ENCODE results near the gene TMEM259. TPM values are rescaled to one million over a fixed set of nuclear protein-coding genes. Genes with fewer than 3 reads are reported as not detected.
A peak's percentile ranks its signal among the peaks of the same experiment; 100 is the strongest.

TMEM259 gene
- total RNA-seq = 106 TPM
- long read RNA-seq, transcript TMEM259-202 (11 exons, 2,748 nt) = major isoform, 75 of 181 reads
- long read RNA-seq, transcript TMEM259-208 (1 exons, 1,637 nt) = minor isoform, 20 of 181 reads
- long read RNA-seq, partial matches to known transcripts = 13 of 181 reads
- long read RNA-seq, other reads (novel, unspliced or antisense) = 72 of 181 reads

- peak; percentile 94 for ATAC-seq
- intact Hi-C loops (cut with DNase I) = loop anchor here (1.0 to 10.0 kb wide), 2 partner anchors 82 to 364 kb away; partner anchors contain the start of genes GPX4 and NDUFS7
- peak; percentile 99 for DNase-seq (ENCODE audit: missing footprints)
Observed at GRCh38 chr19:1020868-1021425, at the start of gene TMEM259. TMEM259 (minus strand) TSS chr19:1021123; CDS start chr19:1020996, 127 bp downstream.

DNA sequence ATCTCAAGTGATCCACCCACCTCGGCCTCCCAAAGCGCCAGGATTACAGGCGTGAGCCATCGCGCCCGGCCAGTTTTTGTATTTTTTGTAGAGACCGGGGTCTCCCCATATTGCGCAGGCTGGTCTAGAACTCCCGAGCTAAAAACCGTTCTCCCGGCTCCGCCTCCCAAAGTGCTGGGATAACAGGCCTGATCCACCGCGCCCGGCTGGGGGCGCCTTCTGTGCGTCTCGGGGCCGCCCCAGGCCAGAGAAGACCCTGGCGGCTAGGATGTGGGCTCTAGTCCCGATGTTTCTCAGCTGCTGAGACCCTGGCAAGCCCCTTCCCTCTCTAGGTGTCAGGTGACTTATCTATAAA lies 49.6 kb upstream of the TMEM259 start:
- DNase-seq (ENCODE audit: missing footprints) (no peak), ATAC-seq (no peak)
- intact Hi-C loops (cut with DNase I) = no loop called here

GRCh38 chr19:1069009-1069779 lies 48.3 kb upstream of the TMEM259 start:
- DNase-seq (ENCODE audit: missing footprints) = peak; percentile 96
- intact Hi-C loops (cut with DNase I) = no loop called here
- ATAC-seq = peak; percentile 42

- DNase-seq (ENCODE audit: missing footprints) (peak; percentile 88), ATAC-seq (peak; percentile 37)
- intact Hi-C loops (cut with DNase I) = no loop called here
Observed at GRCh38 chr19:1068009-1069001, 47.4 kb upstream of the TMEM259 start.

- peak; percentile 3 for ATAC-seq
- no peak for DNase-seq (ENCODE audit: missing footprints)
- intact Hi-C loops (cut with DNase I) = no loop called here
Observed at GRCh38 chr19:1067341-1067957, 46.5 kb upstream of the TMEM259 start.

DNA sequence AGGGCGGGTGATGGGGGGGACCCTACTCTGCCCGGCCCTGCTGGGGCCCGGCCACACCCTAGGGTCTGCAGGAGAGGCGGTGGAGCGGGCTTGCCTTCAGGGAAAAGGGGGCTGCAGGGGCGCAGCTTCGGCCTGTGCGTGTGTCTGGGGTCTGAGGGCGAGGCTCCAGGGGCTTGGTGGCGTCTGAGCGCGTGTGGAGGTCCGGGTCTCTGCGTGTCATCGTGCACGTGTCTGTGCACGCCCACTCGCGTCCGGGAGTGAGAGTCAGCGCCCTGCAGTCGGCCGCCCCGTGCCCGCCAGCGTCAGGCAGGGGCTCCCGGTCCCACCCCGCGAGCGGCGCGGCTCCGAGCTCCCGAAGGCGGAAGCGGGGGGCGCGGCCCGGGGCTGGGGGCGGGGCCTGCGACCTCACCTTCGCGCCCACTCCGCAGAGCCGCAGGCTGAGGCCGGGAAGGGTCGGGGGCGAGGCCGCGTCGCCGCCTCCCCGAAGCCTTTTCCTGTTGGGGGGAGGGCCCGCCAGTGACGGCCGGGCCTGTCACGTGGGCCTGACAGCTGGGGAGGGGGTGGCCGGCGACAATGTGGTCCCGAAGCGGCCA lies 45.9 kb upstream of the TMEM259 start, which contains the start of gene ARHGAP45:
TSS of gene ARHGAP45 (plus strand) at position 420 of the 593 bp plus-strand sequence. CDS start 239 bp downstream, outside the sequence.
- peak; percentile 15 for ATAC-seq
- DNase-seq (ENCODE audit: missing footprints) = peak; percentile 67
- intact Hi-C loops (cut with DNase I) = no loop called here

GRCh38 chr19:1066251-1066747 lies 45.4 kb upstream of the TMEM259 start:
- DNase-seq (ENCODE audit: missing footprints) = peak; percentile 49
- ATAC-seq = no peak
- intact Hi-C loops (cut with DNase I) = no loop called here

DNA sequence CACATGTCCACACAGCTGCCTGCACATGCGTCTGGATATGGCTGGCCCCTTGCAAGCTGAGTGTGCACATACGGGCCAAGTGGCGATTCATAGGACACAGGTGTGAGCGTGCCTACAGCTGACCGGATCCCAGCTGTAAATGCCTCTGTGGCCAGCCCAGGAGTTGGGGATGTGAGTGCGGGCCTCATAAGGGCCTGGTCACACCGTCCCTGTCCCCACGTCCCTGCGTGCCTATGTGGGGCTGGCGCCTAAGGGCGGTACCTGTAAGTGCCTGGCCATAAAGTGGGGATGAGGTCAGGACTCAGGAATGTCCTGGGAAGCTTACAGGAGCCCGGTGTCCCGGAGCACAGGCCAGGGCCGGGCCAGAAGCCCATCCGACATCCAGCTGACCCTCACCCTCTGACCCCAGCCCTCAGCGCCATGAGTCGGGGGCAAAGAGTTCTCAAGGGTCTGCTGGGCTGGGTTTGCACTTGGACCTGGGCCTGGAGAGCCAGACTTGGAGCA lies 44.7 kb upstream of the TMEM259 start:
- DNase-seq (ENCODE audit: missing footprints) = peak; percentile 54
- intact Hi-C loops (cut with DNase I) = no loop called here
- ATAC-seq = no peak

- ATAC-seq (peak; percentile 73), DNase-seq (ENCODE audit: missing footprints) (peak; percentile 88)
- intact Hi-C loops (cut with DNase I) = no loop called here
Observed at GRCh38 chr19:1064661-1065605, 44.0 kb upstream of the TMEM259 start.

- ATAC-seq (no peak), DNase-seq (ENCODE audit: missing footprints) (peak; percentile 51)
- intact Hi-C loops (cut with DNase I) = no loop called here
Observed at GRCh38 chr19:1063909-1064660, 43.2 kb upstream of the TMEM259 start.

DNA sequence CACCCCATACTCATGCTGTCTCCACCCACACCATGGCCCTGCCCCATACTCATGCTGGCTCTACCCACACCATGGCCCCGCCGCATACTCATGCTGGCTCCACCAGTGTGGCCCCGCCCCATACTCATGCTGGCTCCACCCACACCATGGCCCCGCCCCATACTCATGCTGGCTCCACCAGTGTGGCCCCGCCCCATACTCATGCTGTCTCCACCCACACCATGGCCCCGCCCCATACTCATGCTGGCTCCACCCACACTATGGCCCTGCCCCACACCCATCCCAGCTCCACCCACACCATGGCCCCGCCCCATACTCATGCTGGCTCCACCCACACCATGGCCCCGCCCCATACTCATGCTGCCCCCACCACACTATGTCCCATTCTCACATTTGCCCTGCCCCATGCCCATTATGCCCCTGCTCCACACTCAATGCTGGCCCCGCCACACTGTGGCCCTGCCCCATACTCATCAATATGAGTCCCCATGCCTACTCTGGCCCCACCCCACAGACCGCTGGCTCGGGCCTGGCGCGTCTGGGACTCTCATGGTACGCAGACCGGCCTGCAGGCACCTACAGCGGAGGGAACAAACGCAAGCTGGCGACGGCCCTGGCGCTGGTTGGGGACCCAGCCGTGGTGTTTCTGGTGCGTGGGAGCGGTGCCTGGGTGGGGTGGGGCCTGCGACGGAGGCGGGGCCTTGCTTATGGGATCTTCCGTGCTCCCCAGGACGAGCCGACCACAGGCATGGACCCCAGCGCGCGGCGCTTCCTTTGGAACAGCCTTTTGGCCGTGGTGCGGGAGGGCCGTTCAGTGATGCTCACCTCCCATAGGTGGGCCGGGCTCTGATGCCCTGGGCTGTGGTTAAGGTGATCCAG lies 42.3 kb upstream of the TMEM259 start:
- intact Hi-C loops (cut with DNase I) = no loop called here
- ATAC-seq (no peak), DNase-seq (ENCODE audit: missing footprints) (peak; percentile 83)

DNA sequence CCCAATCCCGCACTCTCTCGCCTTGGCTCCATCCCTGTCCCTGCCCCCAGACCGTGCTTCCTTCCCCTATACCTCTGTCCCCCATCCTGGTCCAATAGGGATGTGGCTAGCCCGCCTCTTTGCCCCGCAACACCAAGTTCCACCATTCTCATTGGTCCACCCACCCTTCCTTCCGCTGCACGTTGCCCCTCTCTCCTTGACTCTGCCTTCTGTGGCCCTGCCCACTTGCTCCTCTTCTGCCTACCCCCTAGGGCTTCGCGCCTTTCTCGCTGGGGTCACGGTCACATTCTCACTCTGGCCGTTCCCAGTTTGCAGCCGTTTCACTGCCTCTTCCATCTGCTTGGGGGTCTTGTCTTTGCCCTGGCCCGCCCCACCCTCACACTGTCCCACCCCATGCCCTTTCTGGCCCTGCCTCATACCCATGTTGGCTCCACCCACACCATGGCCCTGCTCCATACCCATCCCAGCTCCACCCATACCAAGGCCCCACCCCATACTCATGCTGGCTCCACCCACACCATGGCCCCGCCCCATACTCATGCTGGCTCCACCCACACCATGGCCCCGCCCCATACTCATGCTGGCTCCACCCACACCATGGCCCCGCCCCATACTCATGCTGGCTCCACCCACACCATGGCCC lies 41.6 kb upstream of the TMEM259 start:
- ATAC-seq = no peak
- intact Hi-C loops (cut with DNase I) = no loop called here
- peak; percentile 57 for DNase-seq (ENCODE audit: missing footprints)

DNA sequence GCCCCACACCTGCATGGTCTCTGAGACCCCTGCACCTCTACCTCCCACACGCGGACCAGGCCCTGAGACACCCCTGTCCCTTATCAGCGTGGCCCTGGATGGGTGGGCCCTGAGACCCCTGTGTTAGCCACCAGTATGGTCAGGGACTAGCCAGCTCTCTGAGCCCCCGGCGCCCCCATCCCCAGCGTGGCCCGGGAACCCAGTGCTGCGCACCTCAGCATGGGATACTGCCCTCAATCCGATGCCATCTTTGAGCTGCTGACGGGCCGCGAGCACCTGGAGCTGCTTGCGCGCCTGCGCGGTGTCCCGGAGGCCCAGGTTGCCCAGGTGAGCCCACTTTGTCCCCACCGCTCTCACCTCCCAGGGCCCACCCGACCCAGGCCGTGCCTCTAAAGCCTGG lies 41.1 kb upstream of the TMEM259 start:
- DNase-seq (ENCODE audit: missing footprints) (no peak), ATAC-seq (no peak)
- intact Hi-C loops (cut with DNase I) = no loop called here

- intact Hi-C loops (cut with DNase I) = no loop called here
- DNase-seq (ENCODE audit: missing footprints) (no peak), ATAC-seq (no peak)
Observed at GRCh38 chr19:1060689-1061088, 39.8 kb upstream of the TMEM259 start.

GRCh38 chr19:1058112-1058511 lies 37.2 kb upstream of the TMEM259 start:
- DNase-seq (ENCODE audit: missing footprints) = no peak
- intact Hi-C loops (cut with DNase I) = no loop called here
- ATAC-seq = no peak
